ENCODE measurements around the gene CCL19.

DNA sequence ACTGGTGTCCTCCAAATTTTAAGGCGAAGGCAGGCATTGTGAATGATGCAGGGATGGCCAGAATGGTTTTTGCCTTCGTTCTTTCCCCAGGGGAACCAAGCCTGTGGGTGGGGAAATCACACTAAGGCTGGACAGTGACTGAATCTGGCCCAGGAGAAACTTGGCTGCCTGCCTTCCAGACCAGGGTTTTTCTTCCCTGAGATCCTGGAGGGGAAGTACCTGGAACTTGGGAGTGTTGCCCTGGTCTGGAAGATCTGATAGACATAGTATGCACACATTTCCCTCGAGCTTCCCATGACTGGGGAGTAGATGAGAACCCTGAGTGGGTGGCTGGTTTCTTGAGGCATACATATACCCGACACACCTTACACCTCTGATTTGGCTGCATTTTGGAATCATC is 39.8 kb downstream of the CCL19 start:
- TF ChIP-seq POLR2A (IDR thresholded peaks at IDR 0.05) (no peak), CTCF (IDR thresholded peaks at IDR 0.05) (no peak), EP300 (IDR thresholded peaks at IDR 0.05) (no peak)

Measured in gastroesophageal sphincter (tissue), 3 donors.